Erythroblast (primary cell): ENCODE results near the gene HSF5.
A peak's percentile ranks its signal among the peaks of the same experiment; 100 is the strongest.

Experiments used
- DNase-seq, 2 experiments: peaks; one replicate each; lab custom pipeline; 2025; lab: John Stamatoyannopoulos, UW
- GATA1 ChIP-seq: IDR thresholded peaks from 2 replicates; pipeline ENCODE4 v1.6.1; 2011; ENCODE audit warnings: low read depth, mild to moderate bottlenecking, control low read depth, low read length, moderate library complexity
- POLR2A ChIP-seq: IDR thresholded peaks from 2 replicates; pipeline ENCODE4 v1.6.1; 2011; ENCODE audit warnings: mild to moderate bottlenecking, low read length

Gene HSF5

GRCh38 chr17:58417300-58418092 is 70.7 kb downstream of the HSF5 start, which contains the start of gene RNF43:
TSS of gene RNF43 (minus strand) at chr17:58417534. CDS start at chr17:58415577, 1,957 bp downstream.
- peak; percentile 89 to 92 for DNase-seq
- TF ChIP-seq POLR2A, result no peak
- TF ChIP-seq GATA1, result no peak

- DNase-seq, result no peak
Observed at GRCh38 chr17:58416937-58417299, 71.3 kb downstream of the HSF5 start.

GRCh38 chr17:58416396-58416795 is 71.8 kb downstream of the HSF5 start:
- no peak for DNase-seq
- no peak for TF ChIP-seq GATA1
- TF ChIP-seq POLR2A, result no peak

More at GRCh38 chr17:58416937-58417299, 71.3 kb downstream of the HSF5 start:
- TF ChIP-seq GATA1 (no peak), POLR2A (no peak)

GRCh38 chr17:58415371-58416055 is 72.7 kb downstream of the HSF5 start:
- TF ChIP-seq GATA1 (no peak), POLR2A (no peak)
- DNase-seq, result no peak

- TF ChIP-seq GATA1 (no peak), POLR2A (no peak)
- DNase-seq, result no peak
Observed at GRCh38 chr17:58414596-58414997, 73.6 kb downstream of the HSF5 start.

- no peak for DNase-seq
- TF ChIP-seq GATA1, result no peak
- TF ChIP-seq POLR2A, result no peak
Observed at GRCh38 chr17:58413684-58414083, 74.5 kb downstream of the HSF5 start.

- no peak for DNase-seq
- TF ChIP-seq GATA1 (no peak), POLR2A (no peak)
Observed at GRCh38 chr17:58412961-58413586, 75.1 kb downstream of the HSF5 start.

- DNase-seq, result no peak
- TF ChIP-seq POLR2A (no peak), GATA1 (no peak)
Observed at GRCh38 chr17:58412064-58412703, 76.0 kb downstream of the HSF5 start.

- TF ChIP-seq POLR2A, result no peak
- no peak for TF ChIP-seq GATA1
- no peak for DNase-seq
Observed at GRCh38 chr17:58411408-58411894, 76.8 kb downstream of the HSF5 start.

- TF ChIP-seq GATA1, result no peak
- no peak for TF ChIP-seq POLR2A
- no peak for DNase-seq
Observed at GRCh38 chr17:58410714-58411407, 77.3 kb downstream of the HSF5 start.

- DNase-seq, result no peak
Observed at GRCh38 chr17:58409432-58409831, 78.8 kb downstream of the HSF5 start.

GRCh38 chr17:58403311-58403710 is 84.9 kb downstream of the HSF5 start:
- TF ChIP-seq GATA1 (no peak), POLR2A (no peak)
- no peak for DNase-seq

More at GRCh38 chr17:58409432-58409831, 78.8 kb downstream of the HSF5 start:
- TF ChIP-seq GATA1, result no peak
- TF ChIP-seq POLR2A, result no peak

GRCh38 chr17:58402679-58403078 is 85.5 kb downstream of the HSF5 start:
- TF ChIP-seq GATA1, result no peak
- TF ChIP-seq POLR2A, result no peak
- no peak for DNase-seq
